Measurements from ENCODE around the gene SIPA1L3. TPM values are rescaled to one million over a fixed set of nuclear protein-coding genes. Genes with fewer than 3 reads are reported as not detected.

The SIPA1L3 gene
- total RNA-seq, 3 donors from 2014 or later = 93.6 to 173 (median 144) TPM

GRCh38 chr19:38009650-38010242 is 102.7 kb downstream of the SIPA1L3 start:
- no peaks in the 10 kb centered on the region for H3K9me3 ChIP-seq
- no peak for ATAC-seq
- H3K4me1 ChIP-seq (ENCODE audit: low read depth) = no peaks in the 10 kb centered on the region
- H3K4me3 ChIP-seq = no peak overlapping the region
- no peak for TF ChIP-seq CTCF (IDR thresholded peaks at IDR 0.05)
- no peak for DNase-seq
- intact Hi-C loops (cut with DNase I, micrococcal nuclease) = no loop called here
- no peaks in the 10 kb centered on the region for H3K36me3 ChIP-seq (ENCODE audit: low read depth)

GRCh38 chr19:38011426-38011825 is 104.4 kb downstream of the SIPA1L3 start:
- Histone ChIP-seq H3K4me3 (no peak overlapping the region), H3K36me3 (ENCODE audit: low read depth) (no peaks in the 10 kb centered on the region), H3K4me1 (ENCODE audit: low read depth) (no peaks in the 10 kb centered on the region), H3K9me3 (no peaks in the 10 kb centered on the region)
- intact Hi-C loops (cut with DNase I, micrococcal nuclease) = no loop called here
- no peak for TF ChIP-seq CTCF (IDR thresholded peaks at IDR 0.05)
- no peak for ATAC-seq
- no peak for DNase-seq

- H3K36me3 ChIP-seq (ENCODE audit: low read depth) = no peaks in the 10 kb centered on the region
- DNase-seq (no peak), ATAC-seq (no peak)
- intact Hi-C loops (cut with DNase I, micrococcal nuclease) = no loop called here
- no peak overlapping the region for H3K4me3 ChIP-seq
- H3K4me1 ChIP-seq (ENCODE audit: low read depth) = no peaks in the 10 kb centered on the region
- no peaks in the 10 kb centered on the region for H3K9me3 ChIP-seq
- no peak for TF ChIP-seq CTCF (IDR thresholded peaks at IDR 0.05)
Measured at GRCh38 chr19:38012290-38012689, 105.3 kb downstream of the SIPA1L3 start.

GRCh38 chr19:38012944-38013343 is 105.9 kb downstream of the SIPA1L3 start:
- TF ChIP-seq CTCF (IDR thresholded peaks at IDR 0.05) = no peak
- Histone ChIP-seq H3K4me1 (ENCODE audit: low read depth) (no peaks in the 10 kb centered on the region), H3K4me3 (no peak overlapping the region), H3K36me3 (ENCODE audit: low read depth) (no peaks in the 10 kb centered on the region), H3K9me3 (no peaks in the 10 kb centered on the region)
- intact Hi-C loops (cut with DNase I, micrococcal nuclease) = no loop called here
- no peak for DNase-seq
- no peak for ATAC-seq

- no peak for ATAC-seq
- intact Hi-C loops (cut with DNase I, micrococcal nuclease) = no loop called here
- H3K36me3 ChIP-seq (ENCODE audit: low read depth) = no peaks in the 10 kb centered on the region
Measured at GRCh38 chr19:38013913-38014580, 107.0 kb downstream of the SIPA1L3 start.

More at GRCh38 chr19:38013913-38014580, 107.0 kb downstream of the SIPA1L3 start:
- TF ChIP-seq CTCF (IDR thresholded peaks at IDR 0.05) = no peak
- Histone ChIP-seq H3K4me1 (ENCODE audit: low read depth) (no peaks in the 10 kb centered on the region), H3K9me3 (no peaks in the 10 kb centered on the region), H3K4me3 (no peak overlapping the region)
- no peak for DNase-seq
